Mesothelial cell of epicardium (in vitro differentiated cells): Measurements from ENCODE around the gene SINHCAF. TPM values are rescaled to one million over a fixed set of nuclear protein-coding genes. Genes with fewer than 3 reads are reported as not detected.
A peak's percentile ranks its signal among the peaks of the same experiment; 100 is the strongest.

Source experiments
- DNase-seq, 2 experiments: peaks; one replicate each; pipeline ENCODE4 v3.0.0; 2021; ENCODE audit warnings: low spot score in 2 of 2; ENCODE audit not compliant: unreplicated experiment in 2 of 2
- H3K27ac Mint-ChIP-seq: 2 replicates; pipeline ENCODE4 v1.8.0; 2021; ENCODE audit warnings: mixed read lengths
- H3K27me3 Mint-ChIP-seq: 2 replicates; pipeline ENCODE4 v1.8.0; 2021; ENCODE audit warnings: low read depth, mixed read lengths
- H3K36me3 Mint-ChIP-seq: 2 replicates; pipeline ENCODE4 v1.8.0; 2021; ENCODE audit warnings: mixed read lengths
- H3K4me1 Mint-ChIP-seq: 2 replicates; pipeline ENCODE4 v1.8.0; 2021; ENCODE audit warnings: mixed read lengths
- H3K4me3 Mint-ChIP-seq: 2 replicates; pipeline ENCODE4 v1.8.0; 2021; ENCODE audit warnings: mild to moderate bottlenecking, moderate library complexity, mixed read lengths
- H3K9me3 Mint-ChIP-seq: 2 replicates; pipeline ENCODE4 v1.8.0; 2021; ENCODE audit warnings: mixed read lengths
- total RNA-seq: library from RNA; stranded (reverse); gene quantifications from 3 replicates; pipeline ENCODE4 v1.2.1, GENCODE V29; 2021
- TF ChIP-seq, protein P1 (sequence below): fragments of 200-600 bp; sonication (generic); IDR thresholded peaks from one replicate; pipeline ENCODE4 v1.5.0; 2021; ENCODE audit warnings: antibody characterized with exemption; ENCODE audit not compliant: unreplicated experiment

SINHCAF gene
- total RNA-seq, 1 donor from 2014 or later: 241 TPM

DNA sequence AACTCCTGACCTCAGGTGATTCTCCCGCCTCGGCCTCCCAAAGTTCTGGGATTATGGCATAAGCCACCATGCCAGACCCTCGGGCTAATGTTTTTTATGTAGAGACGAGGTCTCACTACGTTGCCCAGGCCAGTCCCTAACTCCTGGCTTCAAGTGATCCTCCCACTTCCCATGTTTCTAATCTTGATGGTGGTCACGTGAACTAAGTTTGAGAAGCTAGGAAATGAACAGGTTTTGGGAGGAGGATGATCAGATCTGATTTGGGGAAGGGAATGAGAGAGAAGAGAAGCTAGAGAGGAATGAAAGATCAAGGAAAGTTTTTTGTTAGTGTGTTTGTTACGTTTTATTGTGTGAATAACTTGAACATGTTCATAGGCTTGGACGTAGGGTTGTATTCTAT is 17.2 kb upstream of the SINHCAF start:
- peaks cover 34% of the 10 kb centered on the region for H3K4me1 Mint-ChIP-seq
- no peak overlapping the region for H3K27ac Mint-ChIP-seq
- H3K27me3 Mint-ChIP-seq: no peaks in the 10 kb centered on the region
- H3K36me3 Mint-ChIP-seq: no peaks in the 10 kb centered on the region
- H3K4me3 Mint-ChIP-seq: no peak overlapping the region
- DNase-seq: no peak
- no peaks in the 10 kb centered on the region for H3K9me3 Mint-ChIP-seq
- TF ChIP-seq, protein P1, sequence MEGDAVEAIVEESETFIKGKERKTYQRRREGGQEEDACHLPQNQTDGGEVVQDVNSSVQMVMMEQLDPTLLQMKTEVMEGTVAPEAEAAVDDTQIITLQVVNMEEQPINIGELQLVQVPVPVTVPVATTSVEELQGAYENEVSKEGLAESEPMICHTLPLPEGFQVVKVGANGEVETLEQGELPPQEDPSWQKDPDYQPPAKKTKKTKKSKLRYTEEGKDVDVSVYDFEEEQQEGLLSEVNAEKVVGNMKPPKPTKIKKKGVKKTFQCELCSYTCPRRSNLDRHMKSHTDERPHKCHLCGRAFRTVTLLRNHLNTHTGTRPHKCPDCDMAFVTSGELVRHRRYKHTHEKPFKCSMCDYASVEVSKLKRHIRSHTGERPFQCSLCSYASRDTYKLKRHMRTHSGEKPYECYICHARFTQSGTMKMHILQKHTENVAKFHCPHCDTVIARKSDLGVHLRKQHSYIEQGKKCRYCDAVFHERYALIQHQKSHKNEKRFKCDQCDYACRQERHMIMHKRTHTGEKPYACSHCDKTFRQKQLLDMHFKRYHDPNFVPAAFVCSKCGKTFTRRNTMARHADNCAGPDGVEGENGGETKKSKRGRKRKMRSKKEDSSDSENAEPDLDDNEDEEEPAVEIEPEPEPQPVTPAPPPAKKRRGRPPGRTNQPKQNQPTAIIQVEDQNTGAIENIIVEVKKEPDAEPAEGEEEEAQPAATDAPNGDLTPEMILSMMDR: no peak

DNA sequence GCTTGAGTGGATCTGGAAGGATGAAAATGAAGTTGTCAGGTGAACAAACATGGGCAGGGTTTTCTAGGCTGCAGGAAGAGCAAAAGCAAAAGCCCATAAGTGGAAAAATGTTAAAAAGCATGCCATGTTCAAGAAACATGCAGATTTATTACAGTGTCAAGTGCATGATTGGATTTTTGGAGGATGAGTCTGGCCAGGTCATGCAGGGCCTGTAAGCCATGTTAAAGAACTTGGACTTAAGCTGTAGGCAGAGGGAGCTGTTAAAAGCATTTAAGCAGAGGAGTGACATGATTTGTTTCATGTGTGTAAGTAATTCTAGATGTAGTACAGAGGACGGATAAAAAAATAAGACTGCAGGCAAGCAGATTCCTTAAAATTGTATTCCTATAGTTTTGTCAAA is 16.3 kb upstream of the SINHCAF start:
- H3K27ac Mint-ChIP-seq: peak overlapping the region; percentile 54

DNA sequence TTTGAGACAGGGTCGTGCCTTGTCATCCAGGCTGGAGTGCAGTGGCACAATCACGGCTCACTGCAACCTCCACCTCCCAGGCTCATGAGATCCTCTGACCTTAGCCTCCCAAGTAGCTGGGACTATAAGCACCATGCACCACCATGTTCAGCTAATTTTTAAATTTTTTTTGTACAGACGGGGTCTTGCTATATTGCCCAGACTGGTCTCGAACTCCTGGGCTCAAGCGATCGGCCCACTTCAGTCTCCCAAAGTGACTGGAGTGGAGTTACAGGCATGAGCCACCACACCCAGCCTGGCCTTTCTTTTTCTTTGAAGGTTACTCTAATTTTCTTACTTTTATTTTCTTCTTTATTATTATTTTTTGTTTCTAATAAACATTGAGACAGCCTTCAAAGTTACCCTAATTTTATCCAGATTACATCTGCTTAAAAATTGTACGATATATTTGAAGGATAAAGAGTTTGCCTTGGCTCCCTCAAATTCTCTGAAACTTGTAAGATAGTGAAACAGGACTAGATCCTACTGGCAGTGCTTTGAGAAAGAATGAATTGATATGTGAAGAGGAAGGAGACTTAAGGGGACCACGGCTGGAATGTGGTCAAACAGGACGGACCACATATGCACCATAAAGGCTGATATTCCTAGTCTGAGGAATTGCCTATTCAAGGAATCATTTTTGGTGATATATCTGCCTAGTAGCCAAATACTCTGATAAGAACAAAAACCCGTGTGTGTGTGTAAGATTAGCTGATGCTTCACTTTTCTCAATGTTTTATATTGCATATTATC is 14.1 kb upstream of the SINHCAF start:
- no peaks in the 10 kb centered on the region for H3K9me3 Mint-ChIP-seq
- H3K27ac Mint-ChIP-seq: peak overlapping the region; percentile 31
- H3K4me3 Mint-ChIP-seq: no peak overlapping the region
- no peaks in the 10 kb centered on the region for H3K27me3 Mint-ChIP-seq
- peaks cover 18% of the 10 kb centered on the region for H3K4me1 Mint-ChIP-seq
- DNase-seq: no peak
- TF ChIP-seq, protein P1: no peak
- no peaks in the 10 kb centered on the region for H3K36me3 Mint-ChIP-seq

More for the DNA sequence above, 16.3 kb upstream of the SINHCAF start:
- H3K4me3 Mint-ChIP-seq: no peak overlapping the region
- no peaks in the 10 kb centered on the region for H3K9me3 Mint-ChIP-seq
- TF ChIP-seq, protein P1: no peak
- H3K36me3 Mint-ChIP-seq: no peaks in the 10 kb centered on the region
- H3K4me1 Mint-ChIP-seq: peaks cover 36% of the 10 kb centered on the region
- no peak for DNase-seq
- H3K27me3 Mint-ChIP-seq: no peaks in the 10 kb centered on the region

DNA sequence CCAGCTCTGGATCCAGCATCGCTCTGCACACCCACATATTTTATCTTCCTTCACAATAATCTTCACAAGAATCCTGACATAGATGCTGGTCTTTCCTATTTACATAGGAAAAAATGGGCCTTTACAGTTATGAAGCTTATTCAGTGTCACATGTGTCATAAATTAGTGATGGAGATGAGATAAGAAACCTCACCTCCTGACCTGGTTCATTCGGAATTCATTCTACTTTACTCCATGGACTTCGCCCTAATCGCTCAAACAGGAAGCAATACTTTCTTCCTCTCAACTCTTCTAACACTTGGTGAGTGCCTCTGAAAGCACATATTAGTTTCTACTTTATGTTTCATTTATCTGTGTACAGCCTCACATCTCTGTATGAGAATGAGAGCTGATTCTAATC is 12.0 kb upstream of the SINHCAF start:
- no peak for DNase-seq
- H3K36me3 Mint-ChIP-seq: no peaks in the 10 kb centered on the region
- no peaks in the 10 kb centered on the region for H3K27me3 Mint-ChIP-seq
- TF ChIP-seq, protein P1: no peak
- H3K4me3 Mint-ChIP-seq: no peak overlapping the region
- peaks cover 18% of the 10 kb centered on the region for H3K4me1 Mint-ChIP-seq
- H3K27ac Mint-ChIP-seq: no peak overlapping the region
- peaks cover 3% of the 10 kb centered on the region for H3K9me3 Mint-ChIP-seq

DNA sequence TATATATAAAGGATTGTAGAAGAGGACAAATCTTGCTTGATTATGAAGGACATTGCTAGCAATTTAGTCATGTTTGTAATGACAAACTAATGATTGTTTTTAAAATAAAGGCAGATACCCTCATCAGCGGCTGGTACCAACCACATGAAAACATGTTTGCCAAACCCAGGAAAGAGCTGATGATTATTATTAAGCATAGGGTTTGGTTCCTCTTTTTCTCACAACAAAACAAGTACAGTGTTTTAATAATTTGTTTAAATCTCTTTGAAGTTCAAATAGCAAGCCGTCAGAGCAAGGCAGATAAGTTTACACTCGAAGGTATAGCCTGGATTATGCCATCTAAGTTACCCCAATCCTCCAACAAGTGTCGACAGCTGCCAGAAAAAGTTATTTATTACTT is 5.3 kb upstream of the SINHCAF start:
- H3K27me3 Mint-ChIP-seq: no peaks in the 10 kb centered on the region
- no peak overlapping the region for H3K4me3 Mint-ChIP-seq
- TF ChIP-seq, protein P1: no peak
- H3K27ac Mint-ChIP-seq: no peak overlapping the region
- peaks cover 9% of the 10 kb centered on the region for H3K4me1 Mint-ChIP-seq
- H3K36me3 Mint-ChIP-seq: no peaks in the 10 kb centered on the region
- H3K9me3 Mint-ChIP-seq: peaks cover 3% of the 10 kb centered on the region
- no peak for DNase-seq
